HCT116 (cell line): ENCODE results near the gene TYROBP. TPM values are rescaled to one million over a fixed set of nuclear protein-coding genes. Genes with fewer than 3 reads are reported as not detected.

Source experiments
- ATAC-seq: fragments of 200-7000 bp; cut with Tn5 transposase; 2 replicates; pipeline ENCODE4 v1.9.1; 2020; ENCODE audit warnings: mild to moderate bottlenecking, moderate library complexity
- BruUV-seq: library from RNA; stranded (reverse); fragments of 400-500 nt; replicated peaks from 2 replicates; lab custom pipeline; 2021; lab: Mats Ljungman, UMichigan
- CTCF ChIA-PET: fragments of 300-600 bp; sonication (Branson Sonifier 250); formaldehyde crosslinking; loops from one replicate; lab custom pipeline; 2021; ENCODE audit warnings: antibody characterized with exemption; lab: Charles Lee
- POLR2A ChIA-PET: fragments of 300-600, 350-600 bp; sonication (Branson Sonifier 250); formaldehyde crosslinking; loops from one replicate; lab custom pipeline; 2021; ENCODE audit warnings: antibody characterized with exemption; lab: Charles Lee
- RAD21 ChIA-PET, 2 experiments: fragments of 300-600 bp; sonication (Branson Sonifier 250); formaldehyde crosslinking; loops; one replicate each; lab custom pipeline; 2023; ENCODE audit warnings: low total read pairs in 2 of 2; ENCODE audit not compliant: uncharacterized antibody in 2 of 2, unreplicated experiment in 2 of 2, low non-redundant PET in 1 of 2; lab: Charles Lee
- DNase-seq: peaks from one replicate; pipeline ENCODE4 v3.0.0-alpha.2; 2010; ENCODE audit warnings: low read depth, low spot score
- H2AFZ ChIP-seq: fragments of 200-600 bp; shearing (Covaris generic), sonication (generic); 2 replicates; pipeline ENCODE4 v1.6.1; 2017; ENCODE audit warnings: low read depth, mixed run types, mixed read lengths, antibody characterized with exemption, low read length; ENCODE audit not compliant: poor library complexity, severe bottlenecking
- H3K27ac ChIP-seq: 2 replicates; pipeline ENCODE4 v1.5.1; 2012; ENCODE audit warnings: low read depth, low read length
- H3K27me3 ChIP-seq: fragments of 200-600 bp; sonication (generic); 2 replicates; pipeline ENCODE4 v1.6.1; 2016; ENCODE audit warnings: mixed run types, low read length, mixed read lengths; ENCODE audit not compliant: insufficient read depth
- H3K36me3 ChIP-seq, 2 experiments: fragments of 200-500 bp in 1 of 2; fragments of 200-600 bp in 1 of 2; sonication (Bioruptor generic) in 1 of 2; sonication (generic) in 1 of 2; 2 replicates each; pipeline versions ENCODE4 v1.5.1 to v1.6.1; 2014 to 2016; ENCODE audit warnings: low read length in 2 of 2, inconsistent platforms in 1 of 2, mixed read lengths in 1 of 2, mixed run types in 1 of 2; ENCODE audit not compliant: insufficient read depth in 2 of 2, control insufficient read depth in 1 of 2
- H3K4me1 ChIP-seq, 2 experiments: fragments of 200-600 bp in 1 of 2; sonication (generic) in 1 of 2; 2 replicates each; pipeline versions ENCODE4 v1.5.1 to v1.6.1; 2012 to 2017; ENCODE audit warnings: low read length in 2 of 2, inconsistent platforms in 1 of 2, mild to moderate bottlenecking in 1 of 2, mixed read lengths in 1 of 2, mixed run types in 1 of 2, moderate library complexity in 1 of 2; ENCODE audit not compliant: insufficient read depth in 2 of 2, control insufficient read depth in 1 of 2
- H3K4me2 ChIP-seq: fragments of 200-600 bp; sonication (generic); 2 replicates; pipeline ENCODE4 v1.6.1; 2017; ENCODE audit warnings: mixed run types, low read length, mixed read lengths
- H3K4me3 ChIP-seq, 2 experiments: fragments of 200-600 bp in 1 of 2; sonication (generic) in 1 of 2; replicated peaks in 1 of 2; 2 replicates each; pipeline ENCODE4 v1.5.1; 2011 to 2016; ENCODE audit warnings: low read length in 2 of 2, control low read depth in 1 of 2, low read depth in 1 of 2, mild to moderate bottlenecking in 1 of 2, mixed read lengths in 1 of 2, mixed run types in 1 of 2
- H3K79me2 ChIP-seq: fragments of 200-600 bp; sonication (generic); 2 replicates; pipeline ENCODE4 v1.6.1; 2017; ENCODE audit warnings: mild to moderate bottlenecking, mixed run types, low read length, moderate library complexity, mixed read lengths; ENCODE audit not compliant: insufficient read depth
- H3K9ac ChIP-seq: fragments of 200-600 bp; sonication (generic); 2 replicates; pipeline ENCODE4 v1.6.1; 2016; ENCODE audit warnings: low read length, mixed read lengths
- H3K9me2 ChIP-seq: fragments of 200-600 bp; sonication (generic), shearing (Covaris generic); 2 replicates; pipeline ENCODE4 v1.6.1; 2017; ENCODE audit warnings: mixed run types, mild to moderate bottlenecking, moderate library complexity; ENCODE audit not compliant: insufficient read depth
- H3K9me3 ChIP-seq, 2 experiments: fragments of 200-500 bp in 1 of 2; fragments of 200-600 bp in 1 of 2; sonication (Bioruptor generic) in 1 of 2; sonication (generic) in 1 of 2; 2 replicates each; pipeline ENCODE4 v1.6.1; 2014 to 2017; ENCODE audit warnings: low read length in 2 of 2, mixed read lengths in 2 of 2, inconsistent platforms in 1 of 2, low read depth in 1 of 2, mild to moderate bottlenecking in 1 of 2, mixed run types in 1 of 2, moderate library complexity in 1 of 2; ENCODE audit not compliant: control insufficient read depth in 1 of 2, insufficient read depth in 1 of 2
- H4K20me1 ChIP-seq: fragments of 200-600 bp; sonication (generic), shearing (Covaris generic); 2 replicates; pipeline ENCODE4 v1.6.1; 2017; ENCODE audit warnings: mixed run types, mild to moderate bottlenecking, moderate library complexity; ENCODE audit not compliant: insufficient read depth
- CBX3 ChIP-seq: IDR thresholded peaks from 2 replicates; pipeline ENCODE4 v1.6.1; 2012; ENCODE audit warnings: low read depth
- EGR1 ChIP-seq: IDR thresholded peaks from 2 replicates; pipeline ENCODE4 v1.6.1; 2012; ENCODE audit warnings: low read depth
- ELF1 ChIP-seq: IDR thresholded peaks from 2 replicates; pipeline ENCODE4 v1.6.1; 2012; ENCODE audit warnings: low read depth, borderline replicate concordance
- EZH2 ChIP-seq: fragments of 200-600 bp; sonication (generic); IDR thresholded peaks from 2 replicates; pipeline ENCODE4 v1.6.1; 2017; ENCODE audit warnings: antibody characterized with exemption, mixed run types
- EZH2phosphoT487 ChIP-seq: fragments of 200-600 bp; IDR thresholded peaks from 2 replicates; pipeline ENCODE4 v1.6.1; 2018; ENCODE audit warnings: antibody characterized with exemption, borderline replicate concordance
- FOSL1 ChIP-seq: IDR thresholded peaks from 2 replicates; pipeline ENCODE4 v1.6.1; 2012; ENCODE audit warnings: low read depth
- JUND ChIP-seq: IDR thresholded peaks from 2 replicates; pipeline ENCODE4 v1.6.1; 2012
- MAX ChIP-seq: IDR thresholded peaks from 2 replicates; pipeline ENCODE4 v1.6.1; 2012
- POLR2A ChIP-seq: IDR thresholded peaks from 2 replicates; pipeline ENCODE4 v1.7.0; 2011; ENCODE audit warnings: borderline replicate concordance; ENCODE audit not compliant: insufficient read depth, insufficient read length; ENCODE audit errors: extremely low read depth
- POLR2AphosphoS5 ChIP-seq: IDR thresholded peaks from 2 replicates; pipeline ENCODE4 v1.6.1; 2011; ENCODE audit warnings: mild to moderate bottlenecking, low read depth, low read length, moderate library complexity
- REST ChIP-seq: IDR thresholded peaks from 2 replicates; pipeline ENCODE4 v1.6.1; 2012; ENCODE audit warnings: low read depth
- SIN3A ChIP-seq: IDR thresholded peaks from 2 replicates; pipeline ENCODE4 v1.6.1; 2012; ENCODE audit warnings: low read depth
- SP1 ChIP-seq: IDR thresholded peaks from 2 replicates; pipeline ENCODE4 v1.6.1; 2012; ENCODE audit warnings: low read depth
- TCF7L2 ChIP-seq: IDR thresholded peaks from 2 replicates; pipeline ENCODE4 v1.7.0; 2011; ENCODE audit warnings: borderline replicate concordance, inconsistent platforms; ENCODE audit not compliant: insufficient read depth, insufficient read length; ENCODE audit errors: extremely low read depth
- YY1 ChIP-seq: IDR thresholded peaks from 2 replicates; pipeline ENCODE4 v1.6.1; 2011; ENCODE audit warnings: low read length, low read depth, moderate library complexity, mild to moderate bottlenecking; ENCODE audit not compliant: insufficient replicate concordance; ENCODE audit errors: extremely low read depth
- ZBTB33 ChIP-seq: IDR thresholded peaks from 2 replicates; pipeline ENCODE4 v1.6.1; 2011; ENCODE audit warnings: mild to moderate bottlenecking, low read length, moderate library complexity; ENCODE audit not compliant: insufficient replicate concordance; ENCODE audit errors: extremely low read depth
- ZFX ChIP-seq: fragments of 450-650 bp; IDR thresholded peaks from 2 replicates; pipeline ENCODE4 v1.6.1; 2017
- ZNF274 ChIP-seq: fragments of 200-500 bp; sonication (Bioruptor generic); IDR thresholded peaks from 2 replicates; pipeline ENCODE4 v1.6.1; 2014; ENCODE audit warnings: mild to moderate bottlenecking, low read depth, low read length, inconsistent platforms
- intact Hi-C: fragments of 100-400 bp; cut with micrococcal nuclease; formaldehyde crosslinking; loops from 2 replicates; pipeline ENCODE4 v1.10.0; 2022
- total RNA-seq: library from RNA; stranded (reverse); gene quantifications from one replicate; pipeline ENCODE4 v1.2.1, GENCODE V29; 2021; ENCODE audit not compliant: unreplicated experiment
- TF ChIP-seq, protein P1 (sequence below): IDR thresholded peaks from 2 replicates; pipeline ENCODE4 v1.6.1; 2012

Gene TYROBP
- total RNA-seq, 1 experiment from 2014 or later = 0.49 TPM

GRCh38 chr19:35896643-35897040 lies 11.5 kb downstream of the TYROBP start:
- no peak for DNase-seq
- TF ChIP-seq YY1 = no peak
- TF ChIP-seq POLR2AphosphoS5 = no peak
- no peak for TF ChIP-seq ELF1
- TF ChIP-seq ZNF274 = no peak
- no peak for TF ChIP-seq MAX
- no peak for TF ChIP-seq REST
- no peak for TF ChIP-seq ZBTB33
- no peak for TF ChIP-seq EZH2
- TF ChIP-seq SP1 = no peak
- TF ChIP-seq ZFX = no peak
- no peak for TF ChIP-seq SIN3A
- TF ChIP-seq POLR2A = no peak
- no peak for TF ChIP-seq CBX3
- no peak for TF ChIP-seq EZH2phosphoT487
- TF ChIP-seq EGR1 = no peak
- TF ChIP-seq FOSL1 = no peak
- TF ChIP-seq JUND = no peak
- TF ChIP-seq, protein P1, sequence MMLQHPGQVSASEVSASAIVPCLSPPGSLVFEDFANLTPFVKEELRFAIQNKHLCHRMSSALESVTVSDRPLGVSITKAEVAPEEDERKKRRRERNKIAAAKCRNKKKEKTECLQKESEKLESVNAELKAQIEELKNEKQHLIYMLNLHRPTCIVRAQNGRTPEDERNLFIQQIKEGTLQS = no peak
- no peak for TF ChIP-seq TCF7L2
- TF ChIP-seq, all 23 proteins: peak for 0
- Histone ChIP-seq H3K4me1 (peaks cover 11 to 21% of the 10 kb centered on the region in 2 experiments), H2AFZ (no peak overlapping the region), H3K9ac (no peak overlapping the region), H3K9me3 (no peaks in the 10 kb centered on the region), H3K27ac (no peak overlapping the region), H3K4me2 (no peak overlapping the region), H3K79me2 (peaks cover 37% of the 10 kb centered on the region), H3K9me2 (no peaks in the 10 kb centered on the region), H4K20me1 (no peaks in the 10 kb centered on the region), H3K36me3 (peaks cover 20 to 28% of the 10 kb centered on the region in 2 experiments; a peak in 3 of 4 replicates), H3K27me3 (no peaks in the 10 kb centered on the region), H3K4me3 (no peak overlapping the region)
- intact Hi-C loops = no loop called here
- ChIA-PET POLR2A (no interaction called here), RAD21 (no interaction called here), CTCF (no interaction called here)
- no TSS peak for BruUV-seq
- ATAC-seq = no peak
